HepG2 (cell line): Measurements from ENCODE around the gene SLC35A2. TPM values are rescaled to one million over a fixed set of nuclear protein-coding genes. Genes with fewer than 3 reads are reported as not detected.
A peak's percentile ranks its signal among the peaks of the same experiment; 100 is the strongest.

ENCODE experiments used
- FOSL1 ChIP-seq: sonication (generic); formaldehyde crosslinking; IDR thresholded peaks from 2 replicates; pipeline ENCODE4 v1.9.0; 2021; ENCODE audit warnings: missing genetic modification reagents, borderline replicate concordance
- FOXM1 ChIP-seq: sonication (generic); formaldehyde crosslinking; IDR thresholded peaks from 2 replicates; pipeline ENCODE4 v1.5.0; 2020; ENCODE audit warnings: missing genetic modification reagents
- GATAD2A ChIP-seq: IDR thresholded peaks from 2 replicates; pipeline ENCODE4 v1.6.1; 2016
- HDAC2 ChIP-seq: sonication (generic); formaldehyde crosslinking; IDR thresholded peaks from 2 replicates; pipeline ENCODE4 v1.4.0; 2020; ENCODE audit warnings: missing genetic modification reagents
- MEIS2 ChIP-seq: sonication (generic); formaldehyde crosslinking; IDR thresholded peaks from 2 replicates; pipeline ENCODE4 v1.9.0; 2021; ENCODE audit warnings: mild to moderate bottlenecking, missing genetic modification reagents
- NFE2L2 ChIP-seq: fragments of 150-350 bp; IDR thresholded peaks from 2 replicates; pipeline ENCODE4 v1.6.1; 2014; ENCODE audit warnings: low read length
- NR2F2 ChIP-seq: IDR thresholded peaks from 2 replicates; pipeline ENCODE4 v1.6.1; 2012; ENCODE audit warnings: low read depth, inconsistent platforms, borderline replicate concordance
- NR2F6 ChIP-seq, 2 experiments: IDR thresholded peaks; 2 replicates each; pipeline ENCODE4 v1.6.1; 2016; ENCODE audit warnings: antibody characterized with exemption in 1 of 2, mild to moderate bottlenecking in 1 of 2
- PITX1 ChIP-seq: sonication (generic); formaldehyde crosslinking; IDR thresholded peaks from 2 replicates; pipeline ENCODE4 v1.5.1; 2020; ENCODE audit warnings: mild to moderate bottlenecking, missing genetic modification reagents
- RBM22 ChIP-seq: fragments of 200-400 bp; formaldehyde crosslinking; optimal IDR thresholded peaks from 2 replicates; pipeline ENCODE3; 2017; ENCODE audit warnings: mild to moderate bottlenecking, low read length, moderate library complexity
- SOX6 ChIP-seq, 2 experiments: fragments of 450-650 bp in 1 of 2; sonication (generic) in 1 of 2; formaldehyde crosslinking in 1 of 2; IDR thresholded peaks; 2 replicates each; pipeline versions ENCODE4 v1.4.0 to v1.6.1; 2017 to 2020; ENCODE audit warnings: antibody characterized with exemption in 1 of 2, mild to moderate bottlenecking in 1 of 2, missing genetic modification reagents in 1 of 2
- TAF15 ChIP-seq: fragments of 200-400 bp; formaldehyde crosslinking; IDR thresholded peaks from one replicate; pipeline ENCODE4 v1.6.1; 2018; ENCODE audit warnings: mild to moderate bottlenecking, low read depth, low read length; ENCODE audit not compliant: poor library complexity, severe bottlenecking
- TCF7L2 ChIP-seq: IDR thresholded peaks from 2 replicates; pipeline ENCODE4 v1.6.1; 2011; ENCODE audit warnings: mild to moderate bottlenecking, low read depth, low read length, moderate library complexity
- U2AF2 ChIP-seq: fragments of 200-400 bp; formaldehyde crosslinking; IDR thresholded peaks from 2 replicates; pipeline ENCODE4 v1.6.1; 2017; ENCODE audit warnings: low read depth, mild to moderate bottlenecking, low read length
- ZNF234 ChIP-seq: sonication (generic); formaldehyde crosslinking; conservative IDR thresholded peaks from 2 replicates; pipeline ENCODE4 v1.5.1; 2020; ENCODE audit warnings: mild to moderate bottlenecking, missing genetic modification reagents
- ZNF253 ChIP-seq: sonication (generic); formaldehyde crosslinking; IDR thresholded peaks from 2 replicates; pipeline ENCODE4 v1.8.0; 2022; ENCODE audit warnings: mild to moderate bottlenecking, missing genetic modification reagents, borderline replicate concordance
- ZNF614 ChIP-seq: IDR thresholded peaks from 2 replicates; pipeline ENCODE4 v1.6.1; 2018; ENCODE audit warnings: missing biosample characterization, missing genetic modification reagents, inconsistent platforms, borderline replicate concordance
- ZNF629 ChIP-seq: sonication (generic); formaldehyde crosslinking; conservative IDR thresholded peaks from 2 replicates; pipeline ENCODE4 v1.5.0; 2020; ENCODE audit warnings: missing genetic modification reagents
- ZSCAN20 ChIP-seq: sonication (generic); formaldehyde crosslinking; IDR thresholded peaks from 2 replicates; pipeline ENCODE4 v1.4.0; 2020; ENCODE audit warnings: missing genetic modification reagents, mild to moderate bottlenecking, borderline replicate concordance
- ZSCAN31 ChIP-seq: sonication (generic); formaldehyde crosslinking; IDR thresholded peaks from 2 replicates; pipeline ENCODE4 v1.5.0; 2020; ENCODE audit warnings: low read depth, mild to moderate bottlenecking, missing genetic modification reagents
- ZZZ3 ChIP-seq: sonication (generic); formaldehyde crosslinking; IDR thresholded peaks from 2 replicates; pipeline ENCODE4 v1.4.0; 2020; ENCODE audit warnings: missing genetic modification reagents, mild to moderate bottlenecking, borderline replicate concordance
- polyA plus RNA-seq, 8 experiments: library from polyadenylated mRNA; depleted of rRNA in 3 of 8; stranded (reverse) in 7 of 8; unstranded in 1 of 8; fragments of >200 nt; fragmentation: Illumina TruSeq in 4 of 8; extraction: Trizol in 4 of 8; gene quantifications; 2 replicates each; pipeline versions ENCODE4 v1.2.1 to v1.2.3, GENCODE V29; 2011 to 2016; ENCODE audit warnings: low read depth in 4 of 8, missing spikeins in 1 of 8, mixed read lengths in 1 of 8; ENCODE audit not compliant: insufficient read depth in 1 of 8
- total RNA-seq, 5 experiments: library from RNA; depleted of rRNA; stranded (reverse); fragments of >200 nt; fragmentation: Illumina TruSeq; extraction: Trizol; gene quantifications; 2 replicates each; pipeline ENCODE4 v1.2.3, GENCODE V29; 2016; ENCODE audit warnings: low read depth in 1 of 5
- TF ChIP-seq, protein P1 (sequence below): sonication (generic); formaldehyde crosslinking; IDR thresholded peaks from 2 replicates; pipeline ENCODE4 v1.4.0; 2020; ENCODE audit warnings: mild to moderate bottlenecking, missing genetic modification reagents
- TF ChIP-seq, protein P2 (sequence below): sonication (generic); formaldehyde crosslinking; conservative IDR thresholded peaks from 2 replicates; pipeline ENCODE4 v1.4.0; 2020; ENCODE audit warnings: mild to moderate bottlenecking, missing genetic modification reagents, moderate library complexity
- TF ChIP-seq, protein P3 (sequence below): sonication (generic); formaldehyde crosslinking; IDR thresholded peaks from 2 replicates; pipeline ENCODE4; 2020; ENCODE audit warnings: missing genetic modification reagents, mild to moderate bottlenecking, borderline replicate concordance

Gene SLC35A2
- total and polyA plus RNA-seq, 2 of the 13 experiments (the other 11 are each of a cell fraction or from before 2014, with no cell fraction given): 32.1 to 40.8 TPM

DNA sequence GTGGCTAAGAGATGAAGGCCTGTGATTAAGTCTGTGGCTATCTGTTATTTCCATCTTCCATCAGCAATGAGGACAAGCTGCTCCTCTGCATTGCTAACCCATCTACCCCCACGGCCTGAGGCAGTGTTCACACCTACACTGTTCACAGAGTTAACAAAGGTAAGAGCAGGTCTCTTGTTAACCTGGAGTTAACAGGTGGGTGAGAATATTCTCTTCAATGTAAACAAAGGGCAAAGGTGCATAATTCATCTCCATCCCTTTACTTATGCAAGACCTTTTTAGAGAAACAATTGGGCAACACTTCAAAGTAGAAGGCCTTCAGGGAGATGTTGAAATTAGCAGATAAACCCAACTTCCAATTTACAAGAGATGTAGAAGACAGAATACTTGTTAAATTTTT is 2.8 kb downstream of the SLC35A2 start (continued):
- no peak for TF ChIP-seq ZNF253 (CRISPR knock-in tag)
- peak; percentile 27; the same call in 1 of the 2 replicates for TF ChIP-seq NR2F2
- TF ChIP-seq PITX1 (CRISPR knock-in tag): no peak
- TF ChIP-seq ZNF234 (CRISPR knock-in tag): no peak
- TF ChIP-seq ZNF629 (CRISPR knock-in tag): no peak
- no peak for TF ChIP-seq MEIS2
- TF ChIP-seq TAF15: no peak
- TF ChIP-seq U2AF2: no peak
- TF ChIP-seq GATAD2A (CRISPR knock-in tag): peak; percentile 20; the same call in 1 of the 2 replicates
- TF ChIP-seq FOXM1: no peak
- TF ChIP-seq FOSL1: no peak
- TF ChIP-seq RBM22: no peak
- peak; percentile 71; the same call in 1 of the 2 replicates for TF ChIP-seq TCF7L2
- no peak for TF ChIP-seq SOX6 (IDR thresholded peaks at IDR 0.05)
- TF ChIP-seq SOX6 (CRISPR knock-in tag; IDR thresholded peaks at IDR 0.05): peak; percentile 35; the same call in 1 of the 2 replicates
- no peak for TF ChIP-seq HDAC2 (CRISPR knock-in tag)
- no peak for TF ChIP-seq ZSCAN31 (CRISPR knock-in tag)
- no peak for TF ChIP-seq ZNF614 (CRISPR knock-in tag)
- no peak for TF ChIP-seq ZZZ3 (CRISPR knock-in tag)
- TF ChIP-seq, protein P1, sequence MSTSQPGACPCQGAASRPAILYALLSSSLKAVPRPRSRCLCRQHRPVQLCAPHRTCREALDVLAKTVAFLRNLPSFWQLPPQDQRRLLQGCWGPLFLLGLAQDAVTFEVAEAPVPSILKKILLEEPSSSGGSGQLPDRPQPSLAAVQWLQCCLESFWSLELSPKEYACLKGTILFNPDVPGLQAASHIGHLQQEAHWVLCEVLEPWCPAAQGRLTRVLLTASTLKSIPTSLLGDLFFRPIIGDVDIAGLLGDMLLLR (CRISPR knock-in tag): no peak
- no peak for TF ChIP-seq NFE2L2
- TF ChIP-seq, protein P2, sequence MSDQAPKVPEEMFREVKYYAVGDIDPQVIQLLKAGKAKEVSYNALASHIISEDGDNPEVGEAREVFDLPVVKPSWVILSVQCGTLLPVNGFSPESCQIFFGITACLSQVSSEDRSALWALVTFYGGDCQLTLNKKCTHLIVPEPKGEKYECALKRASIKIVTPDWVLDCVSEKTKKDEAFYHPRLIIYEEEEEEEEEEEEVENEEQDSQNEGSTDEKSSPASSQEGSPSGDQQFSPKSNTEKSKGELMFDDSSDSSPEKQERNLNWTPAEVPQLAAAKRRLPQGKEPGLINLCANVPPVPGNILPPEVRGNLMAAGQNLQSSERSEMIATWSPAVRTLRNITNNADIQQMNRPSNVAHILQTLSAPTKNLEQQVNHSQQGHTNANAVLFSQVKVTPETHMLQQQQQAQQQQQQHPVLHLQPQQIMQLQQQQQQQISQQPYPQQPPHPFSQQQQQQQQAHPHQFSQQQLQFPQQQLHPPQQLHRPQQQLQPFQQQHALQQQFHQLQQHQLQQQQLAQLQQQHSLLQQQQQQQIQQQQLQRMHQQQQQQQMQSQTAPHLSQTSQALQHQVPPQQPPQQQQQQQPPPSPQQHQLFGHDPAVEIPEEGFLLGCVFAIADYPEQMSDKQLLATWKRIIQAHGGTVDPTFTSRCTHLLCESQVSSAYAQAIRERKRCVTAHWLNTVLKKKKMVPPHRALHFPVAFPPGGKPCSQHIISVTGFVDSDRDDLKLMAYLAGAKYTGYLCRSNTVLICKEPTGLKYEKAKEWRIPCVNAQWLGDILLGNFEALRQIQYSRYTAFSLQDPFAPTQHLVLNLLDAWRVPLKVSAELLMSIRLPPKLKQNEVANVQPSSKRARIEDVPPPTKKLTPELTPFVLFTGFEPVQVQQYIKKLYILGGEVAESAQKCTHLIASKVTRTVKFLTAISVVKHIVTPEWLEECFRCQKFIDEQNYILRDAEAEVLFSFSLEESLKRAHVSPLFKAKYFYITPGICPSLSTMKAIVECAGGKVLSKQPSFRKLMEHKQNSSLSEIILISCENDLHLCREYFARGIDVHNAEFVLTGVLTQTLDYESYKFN: 0 out of 2 replicates have a peak, but pooled peaks have one; percentile 25
- TF ChIP-seq, protein P3, sequence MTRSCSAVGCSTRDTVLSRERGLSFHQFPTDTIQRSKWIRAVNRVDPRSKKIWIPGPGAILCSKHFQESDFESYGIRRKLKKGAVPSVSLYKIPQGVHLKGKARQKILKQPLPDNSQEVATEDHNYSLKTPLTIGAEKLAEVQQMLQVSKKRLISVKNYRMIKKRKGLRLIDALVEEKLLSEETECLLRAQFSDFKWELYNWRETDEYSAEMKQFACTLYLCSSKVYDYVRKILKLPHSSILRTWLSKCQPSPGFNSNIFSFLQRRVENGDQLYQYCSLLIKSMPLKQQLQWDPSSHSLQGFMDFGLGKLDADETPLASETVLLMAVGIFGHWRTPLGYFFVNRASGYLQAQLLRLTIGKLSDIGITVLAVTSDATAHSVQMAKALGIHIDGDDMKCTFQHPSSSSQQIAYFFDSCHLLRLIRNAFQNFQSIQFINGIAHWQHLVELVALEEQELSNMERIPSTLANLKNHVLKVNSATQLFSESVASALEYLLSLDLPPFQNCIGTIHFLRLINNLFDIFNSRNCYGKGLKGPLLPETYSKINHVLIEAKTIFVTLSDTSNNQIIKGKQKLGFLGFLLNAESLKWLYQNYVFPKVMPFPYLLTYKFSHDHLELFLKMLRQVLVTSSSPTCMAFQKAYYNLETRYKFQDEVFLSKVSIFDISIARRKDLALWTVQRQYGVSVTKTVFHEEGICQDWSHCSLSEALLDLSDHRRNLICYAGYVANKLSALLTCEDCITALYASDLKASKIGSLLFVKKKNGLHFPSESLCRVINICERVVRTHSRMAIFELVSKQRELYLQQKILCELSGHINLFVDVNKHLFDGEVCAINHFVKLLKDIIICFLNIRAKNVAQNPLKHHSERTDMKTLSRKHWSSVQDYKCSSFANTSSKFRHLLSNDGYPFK (CRISPR knock-in tag): no peak
- no peak for TF ChIP-seq ZSCAN20 (CRISPR knock-in tag)
- peak; percentile 62 for TF ChIP-seq NR2F6 (IDR thresholded peaks at IDR 0.05)
- TF ChIP-seq NR2F6 (CRISPR knock-in tag; IDR thresholded peaks at IDR 0.05): 0 out of 2 replicates have a peak, but pooled peaks have one; percentile 19
